Measurements from ENCODE around the gene CNTNAP5.

CNTNAP5 gene

DNA sequence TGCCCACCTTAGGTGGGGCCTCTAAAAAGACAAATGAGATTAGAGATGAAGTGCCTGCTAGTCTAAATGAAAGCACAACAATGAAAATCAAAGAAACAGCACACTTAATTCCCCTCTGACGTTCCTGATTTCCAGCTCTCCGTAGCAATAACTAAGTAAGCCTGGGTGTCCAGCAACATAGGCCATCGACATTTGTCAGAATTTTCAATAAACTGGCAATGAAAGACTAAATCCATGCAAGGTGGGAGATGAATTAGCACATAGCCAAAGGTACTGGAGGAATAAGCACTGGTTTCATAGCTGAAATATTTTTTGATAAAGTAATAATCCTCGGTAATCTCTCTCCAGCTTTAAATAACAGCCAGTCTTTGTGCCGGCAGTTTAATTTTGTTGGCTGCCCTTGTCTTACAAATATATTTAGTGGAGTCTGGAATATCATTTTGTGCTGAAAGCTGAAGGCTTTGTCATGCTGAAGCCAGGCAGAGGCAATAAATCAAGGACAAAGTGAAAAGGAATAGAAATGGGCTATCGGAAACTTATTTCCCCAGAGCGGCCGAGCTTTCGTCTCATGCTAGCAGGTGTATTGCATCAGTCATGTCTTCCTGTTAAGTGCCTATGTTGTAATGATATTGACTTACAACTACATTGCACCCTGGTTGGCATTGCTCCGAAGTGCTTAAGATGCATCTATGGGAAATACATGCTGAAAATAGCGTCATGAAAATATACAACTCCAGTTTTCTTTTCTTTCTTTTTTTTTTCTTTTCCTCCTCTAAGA is 790.1 kb downstream of the CNTNAP5 start:
- DNase-seq (ENCODE audit: low spot score) = no peak

DNA sequence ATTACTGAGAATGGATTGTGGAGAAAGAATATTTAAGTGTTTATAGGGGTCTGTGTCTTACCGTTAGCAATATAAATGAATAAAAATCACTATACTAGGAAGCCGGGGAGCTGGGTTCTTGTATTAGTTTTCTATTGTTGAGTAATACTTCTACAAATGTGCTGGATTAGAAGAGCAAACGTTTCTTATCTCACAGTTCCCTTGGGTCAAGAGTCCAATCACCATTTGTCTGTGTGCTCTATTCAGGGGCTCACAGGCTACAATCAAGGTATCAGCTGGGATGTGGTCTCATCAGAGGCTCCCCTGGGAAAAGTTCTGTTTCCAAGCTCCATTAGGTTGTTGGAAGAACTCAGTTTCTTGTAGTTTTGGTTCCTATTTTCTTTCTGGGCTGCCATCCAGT is 790.9 kb downstream of the CNTNAP5 start:
- DNase-seq (ENCODE audit: low spot score) = no peak

DNA sequence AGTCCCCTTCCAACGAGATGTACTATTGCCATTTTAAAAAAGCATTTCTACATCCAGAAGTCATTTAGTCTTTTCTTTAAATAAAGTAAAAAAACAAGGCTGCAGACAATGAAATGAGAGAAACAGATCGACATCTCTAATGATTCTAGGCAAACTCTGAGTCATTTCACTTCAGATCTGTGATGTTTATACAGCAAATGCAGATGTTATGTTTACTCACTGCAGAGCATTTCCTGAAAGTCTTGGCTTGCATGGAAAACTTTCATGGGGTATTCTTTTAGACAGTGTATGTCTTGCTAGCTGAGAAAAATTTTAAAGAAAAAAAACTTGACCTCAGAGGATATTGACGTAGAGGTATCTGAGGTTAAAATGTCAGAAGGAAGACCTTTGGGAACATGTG is 797.4 kb downstream of the CNTNAP5 start:
- no peak for DNase-seq (ENCODE audit: low spot score)

DNA sequence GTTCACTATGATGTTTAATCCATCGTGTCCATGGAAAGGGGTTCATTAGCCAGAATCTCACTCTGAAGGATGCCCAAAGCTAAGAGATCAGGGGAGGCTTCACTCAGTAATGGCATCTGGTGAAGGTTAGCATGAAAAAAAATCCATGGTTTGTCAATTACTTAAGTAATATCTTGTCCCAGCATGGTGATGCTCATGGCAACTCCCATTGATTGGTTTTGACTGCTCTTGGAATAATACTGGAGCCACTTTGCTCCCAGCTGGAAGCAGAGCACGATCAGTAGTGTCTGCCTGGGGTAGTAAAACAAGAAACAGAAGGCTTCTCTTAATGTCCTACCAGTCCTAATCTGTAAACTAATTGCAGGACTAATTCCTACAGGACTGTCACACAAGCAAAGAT is 799.4 kb downstream of the CNTNAP5 start:
- DNase-seq (ENCODE audit: low spot score) = no peak

DNA sequence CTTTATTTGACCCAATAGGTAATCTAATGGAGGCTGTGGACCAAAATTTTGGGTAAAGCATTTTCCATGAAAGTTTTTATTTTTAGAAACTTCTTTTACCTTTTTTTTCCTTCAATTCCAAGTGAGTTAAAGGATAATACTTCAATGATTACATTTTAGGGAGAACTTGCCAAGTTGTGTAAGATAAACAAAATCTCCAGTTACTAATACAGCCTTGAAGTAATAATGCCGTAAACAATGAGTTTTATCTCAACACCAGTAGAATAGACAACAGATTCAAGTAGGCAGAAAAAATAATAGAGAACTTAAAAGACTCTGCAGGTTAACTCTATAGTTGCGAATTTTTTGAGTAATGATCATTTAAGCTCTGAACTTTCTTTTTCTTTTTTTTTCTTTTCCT is 807.4 kb downstream of the CNTNAP5 start:
- DNase-seq (ENCODE audit: low spot score) = no peak

DNA sequence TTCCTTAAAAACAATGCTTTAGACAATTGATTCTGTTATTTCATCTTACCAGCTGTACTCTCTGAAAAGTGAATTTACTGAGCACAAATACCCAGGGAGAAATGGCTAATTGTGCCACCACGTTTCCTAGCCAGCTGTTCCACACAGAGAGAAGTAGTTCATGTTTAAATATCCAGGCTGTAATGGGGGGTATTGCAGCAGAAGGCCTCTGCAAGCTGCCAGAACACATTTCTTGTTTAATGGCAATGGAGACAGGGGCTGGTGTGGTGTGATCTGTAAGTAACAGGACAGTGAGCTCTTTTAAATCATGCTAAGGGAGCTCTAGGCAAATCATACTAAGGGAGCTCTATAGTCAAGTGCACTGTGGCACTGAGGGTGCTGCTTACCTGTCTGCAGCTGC is 809.2 kb downstream of the CNTNAP5 start:
- no peak for DNase-seq (ENCODE audit: low spot score)

DNA sequence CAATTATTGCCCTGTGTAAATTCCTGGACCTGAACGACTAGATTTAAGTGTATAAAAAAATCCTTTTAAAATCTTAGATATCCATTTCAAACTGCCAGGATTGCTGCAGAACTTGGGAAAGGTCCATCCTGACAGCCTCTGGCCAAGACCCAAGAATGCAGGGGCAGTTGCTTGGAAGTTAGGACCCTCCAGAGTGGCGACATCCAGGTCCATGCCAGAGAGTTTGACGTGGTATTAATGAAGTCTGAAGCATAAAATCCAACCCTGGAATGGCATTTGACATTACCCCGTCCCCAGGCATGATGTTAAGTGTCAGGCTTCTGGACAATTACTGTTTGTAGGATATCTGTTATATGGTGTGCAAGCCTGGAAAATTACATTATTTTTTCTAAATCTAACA is 810.2 kb downstream of the CNTNAP5 start:
- no peak for DNase-seq (ENCODE audit: low spot score)

DNA sequence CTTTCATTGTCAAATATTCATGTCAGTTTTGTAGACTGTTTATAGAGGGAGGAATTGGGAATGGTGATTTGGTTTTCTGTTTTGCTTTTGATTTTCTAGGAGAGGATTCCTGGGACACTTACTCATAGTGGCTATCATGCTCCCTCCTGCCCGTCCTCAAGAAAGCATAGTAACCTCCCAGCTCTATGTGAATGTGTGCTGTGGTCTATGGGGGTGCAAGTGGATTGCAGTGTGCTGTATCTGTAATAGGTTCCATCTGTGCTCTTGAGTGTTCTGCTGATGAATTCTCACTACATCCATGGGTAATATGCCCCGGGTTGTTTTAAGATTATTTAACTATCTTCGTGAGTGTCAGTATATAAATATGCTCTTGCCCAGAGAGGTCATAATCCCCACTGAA is 811.3 kb downstream of the CNTNAP5 start:
- no peak for DNase-seq (ENCODE audit: low spot score)

DNA sequence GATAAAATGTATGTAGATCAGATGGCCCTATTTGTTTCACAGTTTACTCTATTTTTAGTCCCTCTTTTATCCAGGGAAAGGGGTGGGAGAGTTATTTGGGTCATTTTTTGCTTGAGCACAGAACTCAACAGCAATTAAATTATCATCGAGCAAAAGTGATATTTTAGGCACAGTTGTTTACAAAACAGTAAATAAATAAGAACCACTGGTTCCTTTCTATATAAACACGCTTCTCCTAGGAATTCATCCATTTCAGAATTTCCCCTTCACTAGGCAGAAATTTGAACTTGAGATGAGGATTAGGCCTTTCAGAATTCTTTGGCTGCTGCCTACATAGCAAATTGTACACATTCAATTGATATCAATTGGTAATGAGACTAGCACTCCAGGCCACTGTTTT is 812.4 kb downstream of the CNTNAP5 start:
- no peak for DNase-seq (ENCODE audit: low spot score)

DNA sequence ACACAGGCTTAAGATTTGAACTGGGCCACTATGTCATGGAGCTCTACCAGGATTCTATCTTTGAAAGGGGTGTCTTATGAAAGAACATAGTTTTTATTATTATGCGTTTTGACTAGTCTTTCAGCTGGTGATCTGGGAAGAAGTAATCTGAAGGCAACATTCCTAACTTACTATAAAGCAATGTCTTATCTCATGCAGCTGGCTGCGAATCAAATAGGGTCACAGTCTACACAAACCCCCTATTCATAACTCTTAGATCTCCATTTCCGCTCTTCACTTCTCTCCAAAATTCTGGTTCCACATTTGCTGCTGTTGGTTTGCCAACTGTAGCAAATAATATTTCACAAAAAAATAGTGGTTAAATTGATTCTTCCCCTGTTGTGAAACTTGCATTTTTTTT is 813.3 kb downstream of the CNTNAP5 start:
- no peak for DNase-seq (ENCODE audit: low spot score)

DNA sequence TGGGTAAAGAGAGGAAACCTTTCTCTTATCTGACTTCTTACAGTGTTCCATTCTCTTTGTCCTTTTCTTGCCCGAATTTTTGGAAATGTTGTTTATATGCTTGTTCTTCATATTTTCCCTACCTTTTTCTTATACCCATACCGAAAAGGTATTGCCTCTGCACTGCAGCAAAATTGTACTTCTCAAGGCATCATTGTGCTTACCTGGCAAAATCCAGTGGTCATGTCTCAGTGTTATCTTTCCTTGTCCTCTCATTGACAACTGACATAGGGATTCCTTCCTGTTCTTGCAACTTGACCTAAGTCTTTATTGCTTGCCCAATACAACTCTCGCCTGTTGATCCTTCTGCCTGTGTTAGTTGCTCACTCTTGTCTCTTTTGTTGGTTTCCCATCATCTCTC is 842.2 kb downstream of the CNTNAP5 start:
- no peak for DNase-seq (ENCODE audit: low spot score)

DNA sequence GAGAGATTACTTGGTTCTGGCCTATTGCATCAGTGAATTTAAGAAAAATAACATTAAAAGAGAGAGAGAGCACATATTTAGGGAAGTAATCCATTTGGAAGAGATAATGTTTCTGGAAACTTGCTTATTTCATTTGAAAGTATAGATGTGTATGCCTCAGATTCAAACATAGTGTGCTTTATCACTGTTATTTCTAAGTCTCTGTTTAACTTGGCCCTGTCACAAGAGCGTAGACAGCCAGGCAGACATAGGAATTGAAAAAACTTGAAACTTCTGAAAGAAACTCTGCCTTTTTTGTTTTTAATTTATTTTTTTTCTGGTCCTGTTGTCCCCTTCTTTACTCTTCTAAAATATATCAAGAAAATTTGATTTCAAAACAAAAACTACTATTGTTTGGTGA is 849.1 kb downstream of the CNTNAP5 start:
- no peak for DNase-seq (ENCODE audit: low spot score)

DNA sequence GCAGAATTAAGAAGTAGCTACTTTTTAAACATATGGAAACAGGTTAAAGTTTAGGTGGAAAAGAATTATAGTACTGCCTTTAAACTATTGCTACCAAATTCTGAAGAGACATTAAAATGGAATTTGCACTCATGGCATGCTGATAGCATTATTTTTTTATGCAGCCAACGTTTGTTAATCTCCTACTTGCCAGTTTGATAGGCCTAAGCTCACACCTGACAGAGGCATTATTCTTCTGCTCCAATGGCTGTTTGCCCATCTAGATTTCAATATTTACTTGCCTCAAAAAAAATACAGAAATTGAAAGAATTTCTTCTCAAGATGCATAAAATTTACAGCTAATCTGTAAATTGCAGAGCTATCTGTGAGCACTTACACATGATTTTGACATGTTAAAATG is 849.6 kb downstream of the CNTNAP5 start:
- DNase-seq (ENCODE audit: low spot score) = no peak

DNA sequence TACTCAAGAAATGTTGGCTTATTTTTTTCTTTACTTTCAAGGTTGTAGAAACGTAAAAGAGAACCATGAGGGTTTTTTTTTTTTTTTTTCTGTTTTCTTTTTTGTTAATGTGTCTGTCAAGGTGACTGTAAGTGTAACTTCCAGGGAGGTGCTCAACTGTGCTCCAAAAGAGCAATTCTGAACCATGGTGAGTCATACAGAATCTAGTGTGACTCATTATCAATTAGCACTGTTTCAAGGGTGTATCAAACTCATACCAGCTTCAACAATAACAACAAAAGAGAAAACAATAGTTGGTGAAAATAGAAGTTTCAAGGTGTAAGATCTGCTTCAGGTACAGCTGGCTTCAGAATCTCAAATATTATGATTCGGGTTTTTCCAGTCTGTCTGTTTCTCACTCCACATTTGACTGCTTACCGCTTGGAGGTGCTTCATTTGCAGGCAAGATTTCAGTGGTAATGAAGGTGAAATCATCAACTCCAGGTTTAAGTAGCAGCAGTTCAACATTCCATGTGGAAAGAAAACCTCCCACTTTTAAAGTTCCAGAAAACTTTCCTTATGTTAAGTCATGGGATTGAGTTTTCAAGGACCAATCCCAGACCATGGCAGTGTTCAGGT is 850.6 kb downstream of the CNTNAP5 start:
- DNase-seq (ENCODE audit: low spot score) = no peak

DNA sequence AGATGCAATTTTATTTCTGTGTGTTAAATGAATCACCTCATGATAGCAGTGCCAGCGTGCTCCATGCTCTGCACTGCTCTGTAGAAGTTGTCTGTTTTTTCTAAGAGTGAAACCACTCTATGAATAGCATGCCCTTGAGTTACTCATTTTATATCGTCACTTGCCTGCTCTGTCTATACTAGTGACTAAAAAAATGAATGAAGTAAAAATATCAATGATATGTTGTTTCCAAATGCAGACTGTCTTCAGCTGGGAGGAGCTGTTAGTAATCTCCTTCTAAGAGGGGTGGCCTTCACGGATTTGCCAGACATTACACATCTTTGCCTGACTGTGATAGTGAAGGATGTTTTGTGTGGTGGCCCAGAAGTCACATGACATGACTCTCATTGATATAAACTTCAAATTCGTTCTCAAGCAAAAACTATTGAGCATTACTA is 852.1 kb downstream of the CNTNAP5 start:
- DNase-seq (ENCODE audit: low spot score) = no peak

DNA sequence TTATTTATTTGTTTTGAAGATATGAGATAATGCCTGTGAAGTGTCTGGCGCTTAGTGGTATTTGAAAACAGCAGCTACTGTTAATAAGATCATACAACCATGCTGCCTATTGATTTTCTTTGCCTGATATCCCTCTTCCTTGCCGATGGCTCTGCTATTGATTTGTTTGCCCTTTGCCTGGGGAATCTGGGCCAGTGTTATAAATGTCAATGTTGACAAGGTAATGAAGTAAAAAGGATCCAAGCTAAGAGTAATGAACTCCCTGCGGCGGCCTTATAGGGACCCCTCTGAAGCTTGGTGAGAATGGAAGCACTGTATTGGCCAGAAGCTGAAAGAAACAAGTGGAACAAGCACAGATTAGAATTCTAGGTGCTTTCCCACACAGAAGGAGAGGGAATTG is 854.6 kb downstream of the CNTNAP5 start:
- DNase-seq (ENCODE audit: low spot score) = no peak

DNA sequence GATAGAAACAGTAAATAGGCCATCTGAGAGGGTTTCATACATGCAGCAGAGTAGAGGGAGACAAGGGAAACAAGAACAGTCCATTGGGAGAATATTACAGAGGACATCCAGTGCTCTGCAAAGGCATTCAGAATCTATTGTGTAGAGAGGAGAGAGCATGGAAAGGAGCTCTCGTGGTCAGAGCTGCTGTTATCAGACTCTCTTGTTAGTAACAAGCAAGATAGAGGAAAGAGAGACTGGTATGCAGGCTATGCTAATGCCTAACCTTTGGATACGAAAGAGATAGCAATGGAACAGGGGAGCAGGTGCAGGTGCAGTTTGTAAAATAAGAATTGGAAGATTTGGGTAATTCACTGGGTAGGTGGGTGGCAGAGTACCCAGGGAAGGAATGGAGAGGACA is 855.9 kb downstream of the CNTNAP5 start:
- no peak for DNase-seq (ENCODE audit: low spot score)

DNA sequence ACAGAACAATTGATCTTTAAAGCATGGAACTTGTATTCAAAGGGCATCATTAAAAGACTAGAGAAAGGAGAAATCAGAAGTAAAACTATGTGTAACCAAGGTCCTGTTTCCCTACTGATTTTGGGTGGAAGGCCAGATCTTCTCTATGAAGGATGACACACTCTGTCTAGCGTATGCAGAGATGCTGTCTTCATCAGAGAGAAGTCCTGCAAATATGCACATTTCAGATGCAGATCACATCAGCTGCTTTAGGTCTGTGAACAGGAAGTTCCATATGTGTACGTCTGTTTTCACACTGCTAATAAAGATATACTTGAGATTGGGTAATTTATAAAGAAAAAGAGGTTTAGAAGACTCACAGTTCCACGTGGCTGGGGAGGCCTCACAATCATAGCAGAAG is 857.3 kb downstream of the CNTNAP5 start:
- no peak for DNase-seq (ENCODE audit: low spot score)

DNA sequence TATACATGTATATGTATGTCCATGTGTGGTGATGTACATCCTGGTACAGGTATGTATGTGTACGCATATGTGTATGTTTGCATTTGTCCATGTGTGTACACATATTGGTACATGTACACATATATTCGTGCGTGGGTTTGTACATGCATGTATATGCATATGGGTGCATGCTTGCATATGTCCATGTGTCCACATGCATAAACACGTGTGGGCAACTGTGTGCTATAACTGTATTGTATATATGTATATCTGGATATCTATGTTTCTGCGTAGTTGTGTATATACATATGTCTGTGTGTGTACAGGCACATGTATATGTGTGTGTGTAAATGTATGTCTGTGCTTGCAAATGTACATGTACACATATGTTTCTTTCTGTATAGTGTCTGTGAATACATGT is 858.5 kb downstream of the CNTNAP5 start:
- no peak for DNase-seq (ENCODE audit: low spot score)

DNA sequence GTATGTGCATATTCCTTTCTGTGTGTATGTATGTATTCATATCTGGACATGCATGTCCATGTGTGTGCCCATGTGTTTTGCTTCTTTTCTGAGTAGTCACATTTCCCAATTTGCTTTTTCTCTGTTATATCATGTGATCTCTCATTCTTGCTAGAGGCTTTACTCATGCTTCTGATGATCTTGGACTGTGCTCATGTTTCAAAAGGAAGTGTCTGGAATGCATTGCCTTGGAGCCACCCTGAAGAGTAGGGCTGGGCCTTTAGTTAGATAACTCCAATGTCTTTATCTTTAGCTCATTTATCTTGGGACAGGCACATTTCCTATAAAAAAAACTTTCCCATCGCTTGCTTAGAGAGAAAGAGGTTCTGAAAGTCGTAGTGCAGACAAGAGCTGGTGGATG is 859.2 kb downstream of the CNTNAP5 start:
- no peak for DNase-seq (ENCODE audit: low spot score)

DNA sequence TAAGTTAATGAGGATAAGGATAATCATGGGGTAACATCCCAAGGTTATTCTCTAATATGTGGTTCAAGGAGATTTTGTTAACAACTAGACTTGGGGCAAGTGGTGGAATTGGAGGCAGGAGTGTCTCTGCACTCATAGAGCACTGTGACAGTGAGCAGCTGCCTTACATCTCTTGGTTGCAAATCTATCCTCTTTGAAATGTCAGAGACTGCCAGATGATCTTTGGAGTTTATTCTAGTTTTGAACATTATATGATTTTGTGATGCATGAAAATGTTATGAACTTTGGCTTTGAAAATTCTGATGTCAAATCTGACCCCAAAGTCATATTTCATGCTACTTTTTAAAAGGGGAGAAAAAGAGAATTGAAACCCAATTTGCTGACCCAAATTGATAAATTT is 861.1 kb downstream of the CNTNAP5 start:
- DNase-seq (ENCODE audit: low spot score) = no peak

DNA sequence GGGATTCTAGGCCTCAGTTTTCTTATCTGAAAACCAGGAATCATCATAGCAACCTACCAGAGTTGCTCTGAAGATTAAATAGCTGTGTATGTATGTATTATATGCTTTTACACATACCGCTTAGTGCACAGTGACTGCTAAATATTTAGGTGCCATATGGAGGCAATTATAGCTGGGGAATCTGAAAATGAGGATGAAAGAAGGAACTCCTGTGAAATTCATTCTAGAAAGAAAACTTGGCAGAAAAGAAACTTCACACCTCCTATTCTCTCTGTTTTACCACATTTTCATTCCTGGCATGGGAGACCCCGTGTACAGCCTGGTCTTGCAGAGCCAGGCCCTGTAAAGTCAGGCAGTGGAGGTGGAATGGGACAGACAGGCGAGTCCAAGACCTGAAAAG is 862.4 kb downstream of the CNTNAP5 start:
- DNase-seq (ENCODE audit: low spot score) = no peak

DNA sequence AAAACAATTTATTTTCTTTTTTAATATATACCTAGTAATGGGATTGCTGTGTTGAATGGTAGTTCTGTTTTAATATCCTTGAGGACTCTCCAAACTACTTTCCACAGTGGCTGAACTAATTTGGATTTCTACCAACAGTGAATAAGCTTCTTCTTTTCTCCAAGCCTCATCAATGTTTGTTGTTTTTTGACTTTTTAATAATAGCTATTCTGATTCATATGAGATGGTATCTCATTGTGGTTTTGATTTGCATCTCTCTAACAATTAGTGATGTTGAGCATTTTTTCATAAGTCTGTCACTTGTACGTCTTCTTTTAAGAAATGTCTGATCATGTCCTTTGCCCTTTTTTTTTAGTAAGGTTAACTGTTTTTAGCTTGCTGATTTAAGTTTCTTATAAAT is 863.3 kb downstream of the CNTNAP5 start:
- no peak for DNase-seq (ENCODE audit: low spot score)

DNA sequence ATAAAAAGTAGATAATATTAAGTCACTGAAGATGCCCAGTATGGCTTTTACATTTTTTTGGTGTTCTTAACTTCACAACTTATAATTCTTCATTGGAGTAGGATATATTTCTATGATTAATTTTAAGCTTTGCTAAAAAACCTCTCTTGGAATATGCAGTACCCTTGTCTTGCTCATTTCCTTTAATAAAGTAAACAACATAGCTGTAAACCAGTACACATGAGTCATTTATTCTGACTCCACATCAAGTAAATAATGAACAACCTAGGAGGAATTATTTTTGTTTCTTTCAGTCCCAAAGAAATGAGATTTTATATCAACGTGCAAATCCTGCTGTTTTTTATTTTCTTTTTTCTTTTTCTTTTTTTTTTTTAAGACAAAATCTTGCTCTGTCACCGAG is 869.1 kb downstream of the CNTNAP5 start:
- no peak for DNase-seq (ENCODE audit: low spot score)

Measured in HuH-7.5 (cell line).